ENCODE results near the gene NUP85.
"Not testable (repeated sequence)": the region's sequence is repeated elsewhere in the genome, so short reads cannot be mapped to it uniquely, and the experiment has no call there.

The NUP85 gene

GRCh38 chr17:75205037-75205792, at the start of gene NUP85:
NUP85 (plus strand) TSS chr17:75205679; CDS start chr17:75205762, 83 bp downstream.
- peak; percentile 96 for DNase-seq

GRCh38 chr17:75158480-75158879, 47.0 kb upstream of the NUP85 start:
- not testable (repeated sequence) for DNase-seq

GRCh38 chr17:75159196-75160031, 46.1 kb upstream of the NUP85 start:
- DNase-seq: no peak

GRCh38 chr17:75160211-75160610, 45.3 kb upstream of the NUP85 start:
- DNase-seq: no peak

- DNase-seq: no peak
Observed at GRCh38 chr17:75163074-75163473, 42.4 kb upstream of the NUP85 start.

GRCh38 chr17:75164606-75165005, 40.9 kb upstream of the NUP85 start:
- DNase-seq: not testable (repeated sequence)

- no peak for DNase-seq
Observed at GRCh38 chr17:75168998-75169397, 36.5 kb upstream of the NUP85 start.

GRCh38 chr17:75173526-75173925, 32.0 kb upstream of the NUP85 start:
- DNase-seq: no peak

- DNase-seq: no peak
Observed at GRCh38 chr17:75174996-75175395, 30.5 kb upstream of the NUP85 start.

GRCh38 chr17:75176625-75177024, 28.9 kb upstream of the NUP85 start:
- no peak for DNase-seq

- DNase-seq: no peak
Observed at GRCh38 chr17:75178453-75178852, 27.0 kb upstream of the NUP85 start.

GRCh38 chr17:75181110-75181509, 24.4 kb upstream of the NUP85 start:
- DNase-seq: no peak

- no peak for DNase-seq
Observed at GRCh38 chr17:75181608-75182318, 23.7 kb upstream of the NUP85 start.

- DNase-seq: no peak
Observed at GRCh38 chr17:75182319-75182568, 23.2 kb upstream of the NUP85 start.

GRCh38 chr17:75182569-75183436, 22.7 kb upstream of the NUP85 start, which contains the start of gene SUMO2:
SUMO2 (minus strand) TSS chr17:75182959; CDS start chr17:75182834, 125 bp downstream.
- DNase-seq: peak; percentile 99

GRCh38 chr17:75183999-75184884, 21.2 kb upstream of the NUP85 start:
- DNase-seq: no peak

GRCh38 chr17:75188614-75189013, 16.9 kb upstream of the NUP85 start:
- no peak for DNase-seq

- no peak for DNase-seq
Observed at GRCh38 chr17:75191584-75191983, 13.9 kb upstream of the NUP85 start.

GRCh38 chr17:75194879-75195278, 10.6 kb upstream of the NUP85 start:
- no peak for DNase-seq

- DNase-seq: no peak
Observed at GRCh38 chr17:75199886-75200618, 5.4 kb upstream of the NUP85 start.

GRCh38 chr17:75205793-75206163, 299 bp downstream of the NUP85 start:
- DNase-seq: no peak

Data from activated CD8-positive, alpha-beta memory T cell treated with anti-CD3 and anti-CD28 coated beads, Interleukin-2, amount 50 U/mL, for 48 hours (primary cell).